Measurements from ENCODE around the gene ANKMY1. TPM values are rescaled to one million over a fixed set of nuclear protein-coding genes. Genes with fewer than 3 reads are reported as not detected.
A peak's percentile ranks its signal among the peaks of the same experiment; 100 is the strongest.

Gene ANKMY1
- total and polyA plus RNA-seq, 2 experiments from 2014 or later: 2.3 to 8.9 TPM

- H3K27ac ChIP-seq (ENCODE audit: low read depth): no peak overlapping the region
- no peaks in the 10 kb centered on the region for H3K9me2 ChIP-seq (ENCODE audit: insufficient read depth)
- H3K4me3 Mint-ChIP-seq: peak overlapping the region; percentile 82
- peaks cover 27% of the 10 kb centered on the region for H3K27me3 Mint-ChIP-seq (ENCODE audit: insufficient read depth, low read depth, poor library complexity)
- no peaks in the 10 kb centered on the region for H3K9me3 Mint-ChIP-seq
- no peaks in the 10 kb centered on the region for H3K79me2 ChIP-seq (replicated peaks; ENCODE audit: insufficient read depth)
- H3K4me1 Mint-ChIP-seq: peaks cover 43% of the 10 kb centered on the region
- H3K4me1 ChIP-seq (ENCODE audit: insufficient read depth): peaks cover 34% of the 10 kb centered on the region
- no peak overlapping the region for H3K27ac Mint-ChIP-seq
- H4K20me1 ChIP-seq (replicated peaks; ENCODE audit: insufficient read depth): peaks cover 28% of the 10 kb centered on the region
- H3K27me3 ChIP-seq (ENCODE audit: insufficient read depth): peaks cover 35% of the 10 kb centered on the region
- no peaks in the 10 kb centered on the region for H3K36me3 Mint-ChIP-seq (ENCODE audit: low read depth)
- DNase-seq (ENCODE audit: low spot score): no peak
- peak; percentile 1; the same call in 1 of the 3 replicates for ATAC-seq
- H2AFZ ChIP-seq: no peak overlapping the region
- 0 out of 2 replicates have a peak, but pooled peaks cover 5% of the 10 kb centered on the region for H3F3A ChIP-seq (replicated peaks; ENCODE audit: low read depth)
- no peaks in the 10 kb centered on the region for H3K36me3 ChIP-seq (ENCODE audit: insufficient read depth)
- peak overlapping the region; percentile 80 for H3K4me2 ChIP-seq
- H3K4me3 ChIP-seq: peak overlapping the region; percentile 56
- no peak for TF ChIP-seq ZNF114 (CRISPR knock-in tag; IDR thresholded peaks at IDR 0.05)
- no peak for TF ChIP-seq CREB1 (CRISPR knock-in tag; IDR thresholded peaks at IDR 0.05; ENCODE audit: low read depth)
- no peak for TF ChIP-seq JUNB (IDR thresholded peaks at IDR 0.05; ENCODE audit: unreplicated experiment)
- no peak for TF ChIP-seq EZH2 (IDR thresholded peaks at IDR 0.05; ENCODE audit: low read depth, unreplicated experiment)
These were observed 103.5 kb downstream of the ANKMY1 start for GRCh38 chr2:240454106-240454901.

GRCh38 chr2:240453461-240454105 is 104.2 kb downstream of the ANKMY1 start:
- H3K4me1 Mint-ChIP-seq: peaks cover 43% of the 10 kb centered on the region
- Histone ChIP-seq H3K4me2 (peak overlapping the region; percentile 80), H3K4me1 (ENCODE audit: insufficient read depth) (peaks cover 34% of the 10 kb centered on the region), H3K79me2 (replicated peaks; ENCODE audit: insufficient read depth) (no peaks in the 10 kb centered on the region), H3K27me3 (ENCODE audit: insufficient read depth) (peaks cover 35% of the 10 kb centered on the region), H4K20me1 (replicated peaks; ENCODE audit: insufficient read depth) (peaks cover 28% of the 10 kb centered on the region), H2AFZ (no peak overlapping the region), H3K4me3 (peak overlapping the region; percentile 51), H3K9me2 (ENCODE audit: insufficient read depth) (no peaks in the 10 kb centered on the region), H3F3A (replicated peaks; ENCODE audit: low read depth) (0 out of 2 replicates have a peak, but pooled peaks cover 5% of the 10 kb centered on the region), H3K36me3 (ENCODE audit: insufficient read depth) (no peaks in the 10 kb centered on the region), H3K27ac (ENCODE audit: low read depth) (no peak overlapping the region)
- H3K4me3 Mint-ChIP-seq: peak overlapping the region; percentile 82
- peaks cover 27% of the 10 kb centered on the region for H3K27me3 Mint-ChIP-seq (ENCODE audit: insufficient read depth, low read depth, poor library complexity)
- H3K27ac Mint-ChIP-seq: no peak overlapping the region
- H3K36me3 Mint-ChIP-seq (ENCODE audit: low read depth): no peaks in the 10 kb centered on the region
- no peak for ATAC-seq
- H3K9me3 Mint-ChIP-seq: no peaks in the 10 kb centered on the region
- DNase-seq (ENCODE audit: low spot score): peak; percentile 48
- TF ChIP-seq CREB1 (CRISPR knock-in tag; IDR thresholded peaks at IDR 0.05; ENCODE audit: low read depth) (no peak), JUNB (IDR thresholded peaks at IDR 0.05; ENCODE audit: unreplicated experiment) (no peak), STAT1 (IDR thresholded peaks at IDR 0.05; ENCODE audit: unreplicated experiment) (no peak), ZNF462 (CRISPR knock-in tag; IDR thresholded peaks at IDR 0.05) (no peak), NANOG (IDR thresholded peaks at IDR 0.05; ENCODE audit: borderline replicate concordance) (no peak), ZNF114 (CRISPR knock-in tag; IDR thresholded peaks at IDR 0.05) (no peak), EZH2phosphoT487 (IDR thresholded peaks at IDR 0.05; ENCODE audit: unreplicated experiment) (no peak), EZH2 (IDR thresholded peaks at IDR 0.05; ENCODE audit: low read depth, unreplicated experiment) (no peak), ETS1 (IDR thresholded peaks at IDR 0.05) (no peak), POLR2AphosphoS5 (IDR thresholded peaks at IDR 0.05; ENCODE audit: low read depth) (no peak), CTCF (conservative IDR thresholded peaks at IDR 0.05; ENCODE audit: low read depth in 2 of 2) (no peak)
